ENCODE results near the gene LAS1L. TPM values are rescaled to one million over a fixed set of nuclear protein-coding genes. Genes with fewer than 3 reads are reported as not detected.

LAS1L gene
- total and polyA plus RNA-seq, 2 donors (not counting 3 experiments of a cell fraction or from before 2014, with no cell fraction given): 22.9 to 34.2 TPM

DNA sequence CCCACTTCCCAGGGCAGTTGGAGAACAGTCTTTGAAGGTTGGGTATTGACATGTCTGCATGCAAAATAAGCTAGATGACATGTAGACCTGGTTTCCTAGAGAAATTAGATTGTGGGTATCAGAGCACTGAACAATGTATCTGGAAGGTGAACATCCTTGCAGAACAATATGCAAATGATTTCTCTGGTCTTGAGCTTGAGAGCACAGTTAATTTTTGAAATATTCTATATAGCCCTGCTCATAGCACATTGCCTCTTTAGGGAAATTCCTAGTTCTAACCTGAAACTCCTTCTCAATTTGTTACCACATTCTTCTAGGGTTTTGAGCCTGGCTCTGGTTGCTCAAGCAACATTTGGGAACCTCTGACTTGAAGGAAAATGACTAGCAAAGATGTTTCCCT lies 41.6 kb upstream of the LAS1L start:
- TF ChIP-seq MAX (IDR thresholded peaks at IDR 0.05; ENCODE audit: insufficient read depth, insufficient read length) (no peak), FOS (IDR thresholded peaks at IDR 0.05; ENCODE audit: borderline replicate concordance, insufficient read depth, low read length) (no peak), POLR2A (IDR thresholded peaks at IDR 0.05; ENCODE audit: low read depth, low read length) (no peak), JUN (IDR thresholded peaks at IDR 0.05; ENCODE audit: borderline replicate concordance, insufficient read depth, insufficient read length, low read depth) (no peak), POLR2AphosphoS5 (IDR thresholded peaks at IDR 0.05; ENCODE audit: insufficient read depth, low read depth, low read length) (no peak), GATA2 (IDR thresholded peaks at IDR 0.05; ENCODE audit: insufficient read depth, insufficient read length, low read depth, low read length) (no peak), CTCF (IDR thresholded peaks at IDR 0.05; ENCODE audit: extremely low read depth in 1 of 2, insufficient read depth in 1 of 2, low read depth in 1 of 2, low read length in 2 of 2) (no peak), MYC (IDR thresholded peaks at IDR 0.05; ENCODE audit: low read depth, low read length) (no peak), EZH2 (IDR thresholded peaks at IDR 0.05; ENCODE audit: borderline replicate concordance, low read depth, low read length, severe bottlenecking) (no peak)
- POLR2A ChIA-PET: no interaction called here
- H3K36me3 ChIP-seq (ENCODE audit: control insufficient read depth in 2 of 2, extremely low read depth in 1 of 2, insufficient read depth in 2 of 2, low read length in 2 of 2): no peaks in the 10 kb centered on the region
- intact Hi-C loops (cut with micrococcal nuclease): no loop called here
- H3K79me2 ChIP-seq (ENCODE audit: control insufficient read depth, insufficient read depth, low read length): no peaks in the 10 kb centered on the region
- no peak for DNase-seq (ENCODE audit: low read depth, low spot score)
- H2AFZ ChIP-seq (ENCODE audit: low read depth, low read length): no peak overlapping the region
- H3K27ac ChIP-seq (ENCODE audit: insufficient read depth, low read depth, low read length): no peak overlapping the region
- H3K9ac ChIP-seq (replicated peaks; ENCODE audit: extremely low read depth, insufficient read depth, low read length): no peak overlapping the region
- no peak overlapping the region for H3K4me2 ChIP-seq (ENCODE audit: insufficient read depth, low read length)
- FAIRE-seq: no peak
- BruUV-seq (replicated peaks): no TSS peak
- H3K9me3 ChIP-seq (replicated peaks; ENCODE audit: control insufficient read depth, insufficient read depth, low read length): no peaks in the 10 kb centered on the region
- H3K4me1 ChIP-seq (ENCODE audit: control insufficient read depth, extremely low read depth, insufficient read depth, low read length): no peaks in the 10 kb centered on the region
- no peaks in the 10 kb centered on the region for H3K27me3 ChIP-seq (ENCODE audit: control insufficient read depth in 2 of 2, insufficient read depth in 2 of 2, low read length in 2 of 2)
- H3K9me1 ChIP-seq (replicated peaks; ENCODE audit: control insufficient read depth, extremely low read depth, insufficient read depth, low read length): no peaks in the 10 kb centered on the region
- CTCF ChIA-PET: no interaction called here
- dilution Hi-C loops (cut with MboI; ENCODE audit: extremely low pct_ligation_motif_present, low sequenced_read_pairs): no loop called here
- no peaks in the 10 kb centered on the region for H4K20me1 ChIP-seq (replicated peaks; ENCODE audit: control insufficient read depth, extremely low read depth, insufficient read depth, low read length)
- no peak overlapping the region for H3K4me3 ChIP-seq (replicated peaks in 1 of 3; ENCODE audit: insufficient read depth in 1 of 3, low read depth in 1 of 3, low read length in 3 of 3)

Measured in endothelial cell of umbilical vein (primary cell).